ENCODE measurements around the gene MYO7A.

Gene MYO7A

DNA sequence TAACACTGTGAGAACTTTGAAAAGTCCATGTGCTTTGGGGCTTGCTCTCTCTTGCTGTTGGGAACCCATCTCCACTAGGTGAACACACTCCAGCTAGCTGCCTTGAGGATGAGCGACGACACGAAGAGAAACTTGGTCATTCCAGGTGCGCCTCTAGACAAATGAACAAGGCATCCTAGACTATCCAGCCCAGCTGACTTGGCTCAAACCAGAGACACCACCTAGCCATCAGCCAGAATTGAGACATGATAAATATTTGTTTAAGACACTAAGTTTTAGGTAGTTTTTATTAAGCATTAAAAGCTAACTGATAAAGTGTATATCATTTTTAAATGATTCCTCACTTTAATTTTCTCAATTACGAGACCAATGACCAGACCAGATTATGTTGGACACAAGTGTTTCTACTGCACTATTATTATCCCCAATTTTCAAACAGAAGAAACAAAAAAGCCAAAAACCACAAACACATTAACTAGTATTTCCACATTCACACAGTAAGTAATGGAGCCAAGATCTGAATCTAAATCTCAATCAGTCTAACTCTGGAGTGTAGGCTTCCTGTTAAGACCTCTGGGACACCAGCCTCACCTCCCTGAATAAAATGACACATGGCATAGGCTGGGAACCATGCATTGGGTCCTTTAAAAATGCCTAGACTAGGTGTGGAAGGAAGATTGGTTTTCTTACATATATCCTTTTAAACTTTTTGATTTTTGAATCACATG lies 103.0 kb downstream of the MYO7A start:
- DNase-seq = no peak

DNA sequence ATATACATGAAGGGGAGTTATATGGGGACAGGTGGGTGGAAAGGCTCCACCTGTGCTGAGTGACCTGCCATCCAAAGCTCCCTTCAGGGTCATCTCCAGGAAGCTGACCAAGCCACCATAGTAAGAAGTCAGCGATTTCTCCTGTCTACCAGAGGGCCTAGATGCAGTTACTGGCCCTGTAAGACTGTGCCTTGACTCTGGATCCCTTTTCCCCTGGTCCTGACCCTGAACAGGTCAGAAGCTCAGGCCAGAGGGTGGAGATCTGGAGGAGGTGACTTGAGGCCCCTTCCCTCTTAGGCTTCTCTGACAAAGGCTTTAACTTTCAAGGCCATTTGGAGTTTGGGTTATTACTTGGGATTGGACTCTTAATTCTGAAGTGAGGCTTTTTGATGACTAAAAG lies 103.8 kb downstream of the MYO7A start:
- DNase-seq = no peak

DNA sequence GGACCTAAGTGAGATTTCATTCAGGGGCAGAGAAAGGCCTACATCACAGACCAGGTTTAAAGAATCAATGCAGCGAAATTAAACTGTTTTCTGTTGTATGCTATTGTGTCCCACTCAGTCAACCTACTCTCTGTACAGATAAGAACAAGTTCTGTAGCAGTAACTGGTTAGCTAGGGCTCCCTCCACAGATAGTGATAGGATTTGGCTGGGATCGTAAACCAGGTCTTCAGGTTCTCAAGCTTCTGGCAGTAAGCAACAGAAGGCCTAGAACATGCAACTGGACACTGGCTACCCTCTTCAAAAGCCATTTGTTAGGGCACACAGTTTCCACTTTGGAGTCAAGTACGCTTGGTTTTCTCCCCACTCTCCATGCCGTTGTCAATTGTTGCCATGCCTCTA lies 104.2 kb downstream of the MYO7A start:
- no peak for DNase-seq

DNA sequence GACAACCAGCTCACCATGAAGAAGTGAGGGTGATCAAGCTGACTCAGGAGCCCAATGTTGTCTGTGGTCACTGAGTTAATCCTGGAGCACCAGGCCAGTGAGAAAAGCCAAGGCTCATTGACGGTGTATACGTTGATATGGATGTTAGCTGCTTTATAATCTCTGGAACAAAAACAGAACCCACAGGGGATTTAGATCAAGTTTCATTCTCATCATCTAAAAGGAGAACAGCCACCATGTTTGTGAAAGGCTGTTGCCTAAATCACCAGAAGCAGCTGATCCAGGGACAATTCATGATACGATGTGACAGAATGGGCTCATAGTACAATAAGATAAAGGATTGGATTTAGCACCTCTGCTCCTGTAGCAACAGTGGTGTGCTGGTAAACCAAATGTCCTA lies 105.0 kb downstream of the MYO7A start:
- no peak for DNase-seq

DNA sequence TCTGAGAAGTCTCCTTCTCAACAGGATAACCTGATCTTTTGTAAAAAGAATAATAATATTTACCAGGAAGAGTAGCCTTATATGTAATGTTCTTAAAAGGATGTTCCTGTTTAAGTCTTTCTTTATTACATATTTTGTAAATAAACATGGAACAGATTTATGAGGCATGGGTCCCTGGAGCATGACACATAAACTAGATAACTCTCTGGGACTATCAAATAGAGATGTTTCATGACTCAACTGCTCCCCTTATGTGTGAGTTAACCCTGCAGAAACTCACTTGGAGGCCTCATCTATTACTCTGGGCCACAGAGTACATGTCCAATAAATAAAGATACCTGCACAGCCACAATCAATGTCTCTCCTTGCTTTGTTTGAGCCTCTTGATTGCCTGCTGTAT lies 108.9 kb downstream of the MYO7A start:
- DNase-seq = no peak

DNA sequence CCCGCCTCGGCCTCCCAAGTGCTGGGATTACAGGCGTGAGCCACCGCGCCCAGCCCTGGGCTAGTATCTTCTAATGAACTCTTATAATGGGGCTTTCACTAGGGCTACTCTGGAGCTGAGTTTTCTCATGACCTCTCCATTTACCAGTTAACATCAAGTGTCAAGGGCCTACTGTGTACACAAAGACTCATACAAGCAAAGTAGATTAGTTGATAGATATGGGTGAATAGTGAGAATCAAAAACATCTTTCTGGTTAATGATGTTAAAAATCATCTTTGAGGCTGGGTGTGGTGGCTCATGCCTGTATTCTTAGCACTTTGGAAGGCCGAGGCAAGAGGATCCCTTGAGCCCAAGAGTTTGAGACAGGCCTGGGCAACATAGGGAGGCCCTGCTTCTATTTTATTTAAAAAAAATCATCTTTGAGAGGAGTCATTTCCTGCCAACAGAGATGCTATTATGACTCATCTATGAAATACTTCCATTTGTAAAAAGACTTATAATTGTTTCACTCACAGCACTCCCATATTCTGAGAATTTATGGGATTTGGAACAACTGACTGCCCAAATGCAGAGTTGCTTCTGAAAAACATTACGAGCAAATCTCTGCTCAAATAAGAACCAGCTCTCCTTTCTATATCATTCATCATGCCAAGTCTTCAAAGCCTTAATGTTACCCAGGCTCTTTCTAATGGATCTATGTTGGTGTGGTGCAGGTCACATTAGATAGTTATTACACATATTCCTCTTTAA lies 116.4 kb downstream of the MYO7A start:
- DNase-seq = no peak

DNA sequence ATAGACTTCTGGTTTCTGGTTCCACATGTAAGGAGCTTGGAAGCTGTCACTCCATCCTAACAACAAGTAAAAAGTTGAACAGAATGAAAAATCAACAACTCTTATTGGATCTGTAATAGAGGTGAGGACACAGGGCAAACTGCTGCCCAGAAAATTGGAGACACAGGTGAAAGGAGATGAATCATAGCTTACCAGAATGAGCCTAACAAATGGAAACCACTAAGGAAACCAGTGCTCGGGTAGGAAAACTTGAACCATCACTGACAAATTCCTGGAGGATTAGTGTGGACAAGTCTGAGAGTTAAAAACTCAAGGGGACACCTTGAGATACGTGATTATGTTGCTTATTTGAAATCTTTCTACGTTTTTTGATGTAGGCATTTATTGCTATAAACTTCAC lies 121.4 kb downstream of the MYO7A start:
- DNase-seq = no peak

DNA sequence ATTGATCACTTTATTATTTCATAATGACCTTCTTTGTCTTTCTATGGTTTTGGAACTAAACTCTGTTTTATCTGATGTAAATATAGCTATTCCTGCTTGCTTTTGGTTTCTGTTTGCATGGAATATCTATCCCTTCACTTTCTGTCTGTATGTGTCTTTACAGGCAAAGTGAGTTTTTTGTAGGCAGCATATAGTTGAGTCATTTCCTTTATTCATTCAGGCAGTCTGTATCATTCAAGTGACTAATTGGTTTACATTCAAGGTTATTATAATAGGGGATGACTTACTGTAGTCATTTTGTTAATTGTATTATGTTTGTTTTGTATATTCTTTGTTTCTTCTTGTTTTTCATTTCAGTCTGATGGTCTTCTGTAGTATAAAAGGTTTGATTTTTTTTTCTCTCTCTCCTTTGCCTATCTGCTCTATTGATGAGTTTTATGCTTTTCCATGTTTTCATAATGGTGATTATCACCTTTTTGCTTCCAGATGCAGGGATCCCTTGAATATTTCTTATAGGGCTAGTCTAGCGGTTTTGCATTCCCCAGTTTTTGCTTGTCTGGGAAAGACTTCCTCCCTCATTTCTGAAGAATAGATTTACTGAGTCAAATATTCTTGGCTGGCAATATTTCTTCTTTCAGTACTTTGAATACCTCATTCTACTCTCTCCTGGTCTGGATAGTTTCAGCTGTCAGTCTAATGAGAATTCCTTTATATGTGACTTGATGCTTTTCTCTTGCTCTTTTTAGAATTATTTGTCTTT lies 123.0 kb downstream of the MYO7A start:
- DNase-seq = no peak

DNA sequence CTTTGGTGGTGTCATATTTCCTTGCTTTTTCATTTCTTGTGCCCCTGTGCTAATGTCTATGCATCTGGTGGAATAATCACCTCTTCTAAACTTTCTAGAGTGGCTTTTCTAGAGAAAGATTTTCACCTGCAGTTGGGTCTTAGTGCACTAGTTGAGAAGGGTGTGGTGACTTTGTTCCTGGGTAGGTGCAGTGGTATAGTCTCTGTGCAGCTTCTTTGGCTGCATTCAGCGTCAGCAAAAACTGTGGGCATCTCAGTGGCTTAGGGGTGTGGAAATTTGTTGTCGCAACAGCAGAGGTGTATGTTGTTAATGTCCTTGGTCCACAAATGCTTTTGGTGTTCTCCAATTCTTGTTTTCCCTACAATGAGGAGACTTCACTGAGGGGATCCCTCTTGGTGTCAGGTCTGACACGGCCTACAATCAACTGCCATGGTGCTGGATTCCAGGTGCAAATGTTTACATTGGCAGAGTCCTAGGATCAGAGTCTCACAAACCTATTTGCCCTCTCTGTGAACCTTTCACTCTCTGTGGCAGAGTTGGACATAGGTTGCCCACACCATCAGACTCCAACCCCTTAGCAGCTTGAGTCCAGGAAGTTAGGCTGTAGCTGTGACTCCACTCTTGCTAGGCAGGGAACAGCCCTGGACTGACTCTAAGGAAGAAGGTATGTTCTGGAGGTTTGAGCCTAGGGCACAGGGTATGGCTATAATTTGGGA lies 124.7 kb downstream of the MYO7A start:
- DNase-seq = no peak

DNA sequence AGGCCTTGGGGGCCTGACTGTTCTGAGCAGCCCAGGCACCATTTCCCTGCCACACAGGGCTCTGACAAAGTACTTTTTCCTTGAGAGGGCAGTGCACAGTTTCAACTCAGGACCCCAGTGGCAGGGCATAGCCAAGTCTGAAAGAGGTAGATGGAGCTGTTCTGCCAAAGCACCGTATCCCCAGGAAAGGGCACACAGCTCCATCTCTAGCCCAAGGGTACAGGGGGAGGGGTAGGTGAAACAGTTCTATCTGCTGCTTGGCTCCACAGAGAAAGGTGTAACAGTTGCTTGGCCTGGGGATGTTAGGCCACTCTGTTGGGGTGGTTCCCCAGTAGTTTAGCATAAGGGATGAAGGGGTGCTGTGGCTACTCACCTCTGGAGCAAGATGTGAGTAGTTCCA lies 125.6 kb downstream of the MYO7A start:
- DNase-seq = no peak

DNA sequence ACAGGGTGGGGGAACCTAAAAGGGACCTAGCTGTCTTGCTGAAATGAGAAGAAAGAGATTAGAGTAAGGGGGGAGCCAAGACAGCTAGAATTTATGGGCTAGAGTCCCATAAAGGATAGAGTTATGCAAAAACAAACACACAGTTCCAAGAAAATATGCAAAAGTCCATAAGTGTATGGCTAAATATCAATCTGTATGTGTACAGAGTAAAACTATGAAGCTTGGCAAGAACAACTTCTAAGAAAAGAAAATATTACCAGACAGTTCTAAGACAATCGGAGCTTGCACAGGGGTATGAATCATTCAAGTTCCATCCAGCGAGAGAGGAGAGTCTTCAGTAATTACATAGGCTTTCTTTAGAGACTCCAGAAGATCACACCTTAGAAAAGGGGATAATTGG lies 131.6 kb downstream of the MYO7A start:
- DNase-seq = no peak

DNA sequence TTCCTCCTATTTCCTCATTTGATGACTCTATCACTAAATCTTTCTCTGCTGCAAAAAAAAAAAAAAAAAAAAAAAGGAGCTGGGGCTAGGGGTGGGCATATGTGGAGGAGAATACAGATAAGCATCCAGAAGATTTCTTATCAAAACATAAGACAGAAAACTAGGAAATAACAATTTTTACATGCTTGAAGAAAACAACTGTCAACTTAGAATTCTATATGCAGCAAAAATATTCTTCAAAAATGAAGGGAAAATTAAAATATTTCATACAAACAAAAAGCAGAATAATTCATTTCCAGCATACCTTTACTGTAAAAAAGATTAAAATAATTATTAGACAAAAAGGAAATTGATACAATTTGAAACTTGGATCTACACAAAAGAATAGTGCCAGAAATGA lies 134.8 kb downstream of the MYO7A start:
- no peak for DNase-seq
